GM12891 (cell line): Measurements from ENCODE around the gene KBTBD4.

Experiments used
- POLR2A ChIP-seq: IDR thresholded peaks from 2 replicates; pipeline ENCODE4 v1.6.1; 2011; ENCODE audit warnings: low read depth, low read length, control low read depth
- POLR2AphosphoS5 ChIP-seq: IDR thresholded peaks from 2 replicates; pipeline ENCODE4 v1.6.1; 2011; ENCODE audit warnings: low read depth, low read length, control low read depth
- SPI1 ChIP-seq: IDR thresholded peaks from 2 replicates; pipeline ENCODE4 v1.6.1; 2011; ENCODE audit warnings: low read depth, low read length, control low read depth
- TAF1 ChIP-seq: IDR thresholded peaks from 2 replicates; pipeline ENCODE4 v1.6.1; 2011; ENCODE audit warnings: low read depth, low read length, control low read depth

DNA sequence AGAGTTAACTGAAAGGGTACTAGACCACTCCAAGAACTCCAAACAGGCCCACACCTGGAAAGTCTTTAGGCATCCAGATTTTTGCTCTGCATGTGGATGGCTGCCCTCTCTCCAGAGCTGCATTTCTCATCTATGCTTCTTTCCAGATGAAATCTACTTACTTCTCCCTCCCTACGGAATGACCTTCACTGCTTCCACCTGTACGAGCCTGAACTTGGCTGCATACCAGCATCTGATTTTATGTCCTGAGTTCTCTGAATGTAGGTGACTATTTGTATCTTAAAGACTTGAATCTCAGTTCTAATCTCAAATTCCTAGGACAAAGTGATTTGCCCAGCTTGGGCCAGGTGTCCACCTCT, 39.1 kb downstream of the KBTBD4 start:
- TF ChIP-seq POLR2AphosphoS5 (no peak), POLR2A (no peak), SPI1 (no peak), TAF1 (no peak)
